Fibroblast of lung (primary cell): ENCODE measurements around the gene TBC1D22B.

Source experiments
- EZH2 ChIP-seq: IDR thresholded peaks from 2 replicates; pipeline ENCODE4 v1.5.1; 2012; ENCODE audit warnings: low read length, control low read depth, mild to moderate bottlenecking; ENCODE audit errors: missing control alignments
- TF ChIP-seq, protein P1 (sequence below), 2 donors: IDR thresholded peaks in 1 of 2; conservative IDR thresholded peaks in 1 of 2; 1 replicate in 1 of 2; 2 replicates in 1 of 2; pipeline ENCODE4 v1.5.1; 2011 to 2012; ENCODE audit warnings: low read length in 2 of 2, control low read depth in 1 of 2, inconsistent platforms in 1 of 2, low read depth in 1 of 2, mild to moderate bottlenecking in 1 of 2

DNA sequence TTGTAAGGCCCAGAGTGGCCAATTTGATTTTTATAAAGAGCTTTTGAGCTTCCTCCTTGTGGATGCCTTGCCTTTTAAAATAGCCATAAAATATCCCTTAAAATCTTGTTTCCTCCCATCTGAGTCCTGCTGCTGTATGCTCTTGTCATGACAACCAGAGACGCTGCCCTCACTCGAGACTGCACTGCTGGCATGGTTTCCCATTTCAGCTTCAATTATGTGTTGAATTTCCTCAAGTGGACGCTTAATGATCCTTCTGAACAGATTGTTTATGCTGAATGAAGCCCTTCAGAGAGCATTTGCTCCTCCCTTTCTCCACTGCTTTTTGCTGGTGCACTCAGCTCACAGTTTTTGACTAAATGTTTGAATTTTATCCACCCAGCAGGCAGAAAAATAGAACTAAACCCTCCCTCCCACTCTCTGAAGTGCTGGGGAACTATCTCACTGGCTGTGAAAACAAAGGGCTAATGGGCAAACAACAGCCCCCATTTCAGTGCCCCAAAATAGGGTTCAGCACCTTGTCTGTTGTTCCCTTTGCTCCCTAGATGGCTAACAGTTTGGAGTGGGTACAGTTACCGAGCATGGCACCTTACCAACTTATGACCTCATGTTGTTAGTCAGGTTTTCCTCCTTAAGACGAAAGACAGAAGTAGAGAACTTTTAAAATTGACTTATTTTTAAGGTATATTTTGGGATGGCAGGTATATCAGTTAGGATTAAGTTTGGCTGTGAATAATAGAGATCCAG lies 50.7 kb downstream of the TBC1D22B start:
- TF ChIP-seq, protein P1, sequence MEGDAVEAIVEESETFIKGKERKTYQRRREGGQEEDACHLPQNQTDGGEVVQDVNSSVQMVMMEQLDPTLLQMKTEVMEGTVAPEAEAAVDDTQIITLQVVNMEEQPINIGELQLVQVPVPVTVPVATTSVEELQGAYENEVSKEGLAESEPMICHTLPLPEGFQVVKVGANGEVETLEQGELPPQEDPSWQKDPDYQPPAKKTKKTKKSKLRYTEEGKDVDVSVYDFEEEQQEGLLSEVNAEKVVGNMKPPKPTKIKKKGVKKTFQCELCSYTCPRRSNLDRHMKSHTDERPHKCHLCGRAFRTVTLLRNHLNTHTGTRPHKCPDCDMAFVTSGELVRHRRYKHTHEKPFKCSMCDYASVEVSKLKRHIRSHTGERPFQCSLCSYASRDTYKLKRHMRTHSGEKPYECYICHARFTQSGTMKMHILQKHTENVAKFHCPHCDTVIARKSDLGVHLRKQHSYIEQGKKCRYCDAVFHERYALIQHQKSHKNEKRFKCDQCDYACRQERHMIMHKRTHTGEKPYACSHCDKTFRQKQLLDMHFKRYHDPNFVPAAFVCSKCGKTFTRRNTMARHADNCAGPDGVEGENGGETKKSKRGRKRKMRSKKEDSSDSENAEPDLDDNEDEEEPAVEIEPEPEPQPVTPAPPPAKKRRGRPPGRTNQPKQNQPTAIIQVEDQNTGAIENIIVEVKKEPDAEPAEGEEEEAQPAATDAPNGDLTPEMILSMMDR (conservative IDR thresholded peaks at IDR 0.05 in 1 of 2, IDR thresholded peaks at IDR 0.05 in 1 of 2; ENCODE audit: low read depth in 1 of 2, low read length in 2 of 2), result no peak
- TF ChIP-seq EZH2, result no peak
